Hepatocyte (in vitro differentiated cells): ENCODE data around the gene PDCD7.

Experiments used
- EZH2 ChIP-seq: fragments of 200-600 bp; sonication (generic); IDR thresholded peaks from 2 replicates; pipeline ENCODE4 v1.6.1; 2016; ENCODE audit warnings: antibody characterized with exemption, mild to moderate bottlenecking, borderline replicate concordance
- TF ChIP-seq, protein P1 (sequence below): fragments of 200-600 bp; sonication (generic); IDR thresholded peaks from 2 replicates; pipeline ENCODE4 v1.5.1; 2016; ENCODE audit warnings: antibody characterized with exemption, mild to moderate bottlenecking; ENCODE audit not compliant: poor library complexity

DNA sequence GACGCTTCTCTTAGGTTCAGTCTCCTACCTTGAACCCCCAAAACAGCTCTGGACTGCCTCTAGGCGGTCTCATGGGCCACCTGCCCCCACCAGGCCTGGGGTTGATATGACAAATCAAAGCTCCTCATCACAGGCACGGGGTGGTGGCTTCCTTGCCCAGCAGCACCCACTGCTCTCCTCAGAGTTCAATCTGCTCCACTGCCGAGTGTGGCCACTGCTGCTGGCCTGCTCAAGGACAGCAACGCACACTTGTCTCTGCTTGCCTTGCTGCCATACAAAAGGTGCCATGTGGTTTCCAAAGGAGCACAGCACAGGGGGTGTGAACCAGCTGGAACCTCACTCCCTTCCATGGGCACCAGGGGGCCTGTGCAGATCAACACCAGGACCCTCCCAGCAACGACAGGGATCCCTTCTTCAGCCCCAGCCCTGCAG lies 46.9 kb downstream of the PDCD7 start:
- TF ChIP-seq, protein P1, sequence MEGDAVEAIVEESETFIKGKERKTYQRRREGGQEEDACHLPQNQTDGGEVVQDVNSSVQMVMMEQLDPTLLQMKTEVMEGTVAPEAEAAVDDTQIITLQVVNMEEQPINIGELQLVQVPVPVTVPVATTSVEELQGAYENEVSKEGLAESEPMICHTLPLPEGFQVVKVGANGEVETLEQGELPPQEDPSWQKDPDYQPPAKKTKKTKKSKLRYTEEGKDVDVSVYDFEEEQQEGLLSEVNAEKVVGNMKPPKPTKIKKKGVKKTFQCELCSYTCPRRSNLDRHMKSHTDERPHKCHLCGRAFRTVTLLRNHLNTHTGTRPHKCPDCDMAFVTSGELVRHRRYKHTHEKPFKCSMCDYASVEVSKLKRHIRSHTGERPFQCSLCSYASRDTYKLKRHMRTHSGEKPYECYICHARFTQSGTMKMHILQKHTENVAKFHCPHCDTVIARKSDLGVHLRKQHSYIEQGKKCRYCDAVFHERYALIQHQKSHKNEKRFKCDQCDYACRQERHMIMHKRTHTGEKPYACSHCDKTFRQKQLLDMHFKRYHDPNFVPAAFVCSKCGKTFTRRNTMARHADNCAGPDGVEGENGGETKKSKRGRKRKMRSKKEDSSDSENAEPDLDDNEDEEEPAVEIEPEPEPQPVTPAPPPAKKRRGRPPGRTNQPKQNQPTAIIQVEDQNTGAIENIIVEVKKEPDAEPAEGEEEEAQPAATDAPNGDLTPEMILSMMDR, result peak; percentile 1
- no peak for TF ChIP-seq EZH2
